Memory B cell (primary cell): ENCODE results near the gene CACHD1.
A peak's percentile ranks its signal among the peaks of the same experiment; 100 is the strongest.
"Not testable (repeated sequence)": the region's sequence is repeated elsewhere in the genome, so short reads cannot be mapped to it uniquely, and the experiment has no call there.

ENCODE experiments used
- ATAC-seq: fragments of 150-1000 bp; cut with Tn5 transposase; 2 replicates; pipeline ENCODE4 v1.10.0; 2021; ENCODE audit warnings: low read depth, mild to moderate bottlenecking, moderate library complexity
- DNase-seq, 2 donors: peaks; one replicate each; pipeline ENCODE4 v3.0.0; 2022; ENCODE audit warnings: low spot score in 2 of 2
- H3K27ac Mint-ChIP-seq: one replicate; pipeline ENCODE4 v1.8.0; 2022; ENCODE audit warnings: mild to moderate bottlenecking, moderate library complexity, mixed read lengths
- H3K27me3 Mint-ChIP-seq: one replicate; pipeline ENCODE4 v1.8.0; 2022; ENCODE audit warnings: mixed read lengths
- H3K36me3 Mint-ChIP-seq: one replicate; pipeline ENCODE4 v1.8.0; 2022; ENCODE audit warnings: mild to moderate bottlenecking, mixed read lengths
- H3K4me1 Mint-ChIP-seq: one replicate; pipeline ENCODE4 v1.8.0; 2022; ENCODE audit warnings: mixed read lengths
- H3K4me3 Mint-ChIP-seq: one replicate; pipeline ENCODE4 v1.8.0; 2022; ENCODE audit warnings: mild to moderate bottlenecking, moderate library complexity, mixed read lengths
- H3K9me3 Mint-ChIP-seq: one replicate; pipeline ENCODE4 v1.8.0; 2022; ENCODE audit warnings: mixed read lengths

The CACHD1 gene

DNA sequence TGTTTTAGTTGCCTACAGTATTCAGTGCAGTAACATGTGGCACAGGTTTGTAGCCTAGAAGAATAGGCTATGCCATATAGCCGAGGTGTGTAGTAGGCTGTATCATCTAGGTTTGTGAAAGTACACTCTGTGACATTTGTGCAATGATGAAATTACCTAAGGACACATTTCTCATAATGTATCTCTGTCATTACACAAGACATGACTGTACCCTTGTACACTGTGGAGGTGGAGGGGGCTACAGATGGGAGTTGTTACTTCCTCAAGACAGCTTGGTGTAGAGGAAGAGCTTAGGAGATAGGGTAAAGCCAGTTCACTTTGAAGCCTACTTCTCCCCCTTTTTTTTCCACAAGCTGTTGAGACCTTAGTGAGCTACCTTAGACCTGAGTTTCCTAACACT, 215.3 kb downstream of the CACHD1 start:
- H3K27ac Mint-ChIP-seq, result no peak overlapping the region
- DNase-seq, result no peak
- no peaks in the 10 kb centered on the region for H3K36me3 Mint-ChIP-seq
- peaks cover 2% of the 10 kb centered on the region for H3K27me3 Mint-ChIP-seq
- H3K9me3 Mint-ChIP-seq, result no peaks in the 10 kb centered on the region
- ATAC-seq, result no peak
- no peak overlapping the region for H3K4me3 Mint-ChIP-seq
- peaks cover 3% of the 10 kb centered on the region for H3K4me1 Mint-ChIP-seq

DNA sequence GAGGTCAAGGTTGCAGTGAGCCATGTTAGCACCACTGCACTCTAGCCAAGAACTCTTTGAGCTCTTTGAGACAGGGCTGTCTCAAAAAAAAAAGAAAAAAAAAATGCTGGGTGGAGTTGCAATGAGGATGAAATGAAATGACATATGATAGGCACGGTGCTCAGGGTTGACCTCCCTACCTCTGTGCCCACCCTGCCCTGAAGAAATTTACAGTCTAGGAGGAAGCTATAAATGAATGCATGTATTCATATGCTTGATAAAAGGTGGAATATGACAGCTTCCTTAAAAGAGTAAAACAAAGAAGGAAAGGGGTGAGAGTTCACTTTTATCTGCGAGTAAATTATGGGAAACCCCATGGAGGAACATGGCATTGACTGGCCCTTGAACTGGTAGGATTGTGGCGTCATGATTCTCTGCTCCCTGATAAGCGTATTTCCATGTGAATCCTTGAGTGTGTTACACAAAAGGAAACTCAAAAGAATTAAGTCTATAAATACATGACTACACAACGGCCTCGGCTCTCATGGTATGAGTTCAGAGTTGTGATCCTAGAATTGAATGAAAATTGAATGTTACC, 215.9 kb downstream of the CACHD1 start:
- DNase-seq (no peak), ATAC-seq (no peak)
- H3K27ac Mint-ChIP-seq, result no peak overlapping the region
- no peaks in the 10 kb centered on the region for H3K36me3 Mint-ChIP-seq
- peaks cover 2% of the 10 kb centered on the region for H3K27me3 Mint-ChIP-seq
- H3K4me3 Mint-ChIP-seq, result no peak overlapping the region
- H3K9me3 Mint-ChIP-seq, result no peaks in the 10 kb centered on the region
- H3K4me1 Mint-ChIP-seq, result peaks cover 3% of the 10 kb centered on the region

DNA sequence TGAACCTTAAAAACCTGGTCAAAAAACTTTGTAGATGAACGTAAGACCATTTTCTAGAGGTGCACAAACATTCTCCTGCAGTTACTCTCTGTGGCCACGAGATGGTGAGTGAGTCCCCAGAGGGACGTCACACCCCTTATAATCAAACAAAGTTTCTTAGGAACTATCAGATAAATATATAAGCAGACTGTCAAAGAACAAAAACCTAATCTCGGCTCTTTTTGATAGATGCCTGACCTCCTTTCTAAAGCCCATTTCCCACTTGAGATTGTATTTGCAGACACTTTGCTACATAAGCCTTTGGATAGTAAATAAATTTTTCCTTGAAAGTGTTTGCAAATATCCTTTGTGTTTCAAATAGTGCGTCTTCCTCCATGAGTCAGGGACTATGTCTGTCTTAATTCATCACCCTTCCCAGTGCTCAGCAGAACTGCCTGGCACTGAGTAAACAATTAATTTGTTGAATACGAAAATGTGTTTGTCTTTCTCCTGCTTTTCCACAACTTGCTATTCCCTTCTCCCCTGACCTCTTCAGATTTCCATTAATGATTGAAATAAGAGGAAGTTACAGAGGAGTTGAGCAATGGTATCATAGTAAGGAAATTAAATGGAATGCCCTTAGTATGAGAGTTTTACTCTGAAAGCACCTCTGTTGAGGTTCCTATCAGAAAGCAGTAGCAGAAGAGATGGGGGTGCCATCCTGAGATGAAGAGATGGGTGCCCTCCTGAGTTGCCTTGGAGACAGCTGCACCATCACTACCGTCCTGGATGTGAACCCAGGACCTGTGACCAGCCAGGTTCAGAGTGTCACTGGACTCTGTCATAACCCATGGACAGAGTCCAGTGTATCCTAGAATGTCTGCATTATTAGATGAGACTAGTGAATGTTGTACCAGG, 217.1 kb downstream of the CACHD1 start:
- Mint-ChIP-seq H3K27ac (no peak overlapping the region), H3K27me3 (peaks cover 5% of the 10 kb centered on the region), H3K9me3 (no peaks in the 10 kb centered on the region), H3K4me1 (peaks cover 3% of the 10 kb centered on the region), H3K4me3 (no peak overlapping the region), H3K36me3 (no peaks in the 10 kb centered on the region)
- ATAC-seq (peak; percentile 72), DNase-seq (peak in 1 of 2 donors; percentile 22)

DNA sequence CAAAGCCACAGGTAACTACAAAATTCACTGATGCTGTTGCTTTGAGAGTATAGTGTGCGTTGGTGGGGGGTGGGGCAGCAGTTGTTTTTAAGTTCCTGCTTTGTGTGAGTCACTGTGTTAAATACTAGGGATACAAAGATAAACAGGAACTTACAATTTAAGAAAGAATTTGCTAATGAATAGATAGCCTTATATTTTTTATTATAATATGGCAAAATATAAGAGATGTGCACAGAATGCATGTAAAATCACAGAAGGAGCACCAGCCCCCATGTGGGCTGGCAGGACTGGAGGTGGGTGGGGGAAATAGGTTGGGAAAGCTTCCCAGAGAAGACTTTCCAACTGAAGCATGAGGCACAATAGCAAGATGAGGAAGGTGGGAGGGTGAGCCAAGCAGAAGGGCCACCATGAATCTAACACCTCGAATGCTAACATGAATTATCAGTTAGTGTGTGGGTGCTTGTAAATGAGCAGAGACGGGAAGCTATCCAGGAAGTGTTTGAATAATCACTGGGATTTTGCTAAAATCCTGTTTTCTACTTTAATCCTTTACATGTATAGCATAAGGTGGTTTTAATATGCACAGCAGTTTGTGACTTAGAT, 217.9 kb downstream of the CACHD1 start:
- H3K27ac Mint-ChIP-seq, result no peak overlapping the region
- no peaks in the 10 kb centered on the region for H3K36me3 Mint-ChIP-seq
- DNase-seq (no peak), ATAC-seq (no peak)
- H3K4me3 Mint-ChIP-seq, result no peak overlapping the region
- no peaks in the 10 kb centered on the region for H3K9me3 Mint-ChIP-seq
- peaks cover 3% of the 10 kb centered on the region for H3K4me1 Mint-ChIP-seq
- H3K27me3 Mint-ChIP-seq, result peaks cover 5% of the 10 kb centered on the region

DNA sequence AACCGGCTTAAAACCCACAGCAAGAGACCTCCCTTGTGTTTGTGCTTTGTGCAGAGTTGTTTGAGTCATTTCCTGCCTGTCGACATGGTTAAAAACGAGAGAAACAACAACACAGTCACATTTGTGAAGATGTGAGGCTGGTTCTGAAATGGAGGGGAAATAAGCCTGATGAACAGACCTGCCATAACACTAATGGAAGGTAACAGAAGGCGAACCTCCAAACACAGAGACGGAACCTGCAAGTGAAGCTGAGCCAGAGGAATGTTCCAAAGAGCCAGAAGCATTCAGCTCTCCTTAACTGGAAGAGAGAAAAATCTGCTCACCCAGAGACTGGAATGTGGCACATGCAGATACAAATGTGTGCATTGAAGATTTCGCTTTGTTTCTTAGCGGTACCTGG, 221.7 kb downstream of the CACHD1 start:
- Mint-ChIP-seq H3K9me3 (no peaks in the 10 kb centered on the region), H3K36me3 (no peaks in the 10 kb centered on the region), H3K4me1 (peaks cover 3% of the 10 kb centered on the region), H3K4me3 (no peak overlapping the region), H3K27ac (no peak overlapping the region), H3K27me3 (peaks cover 5% of the 10 kb centered on the region)
- DNase-seq (no peak), ATAC-seq (no peak)

DNA sequence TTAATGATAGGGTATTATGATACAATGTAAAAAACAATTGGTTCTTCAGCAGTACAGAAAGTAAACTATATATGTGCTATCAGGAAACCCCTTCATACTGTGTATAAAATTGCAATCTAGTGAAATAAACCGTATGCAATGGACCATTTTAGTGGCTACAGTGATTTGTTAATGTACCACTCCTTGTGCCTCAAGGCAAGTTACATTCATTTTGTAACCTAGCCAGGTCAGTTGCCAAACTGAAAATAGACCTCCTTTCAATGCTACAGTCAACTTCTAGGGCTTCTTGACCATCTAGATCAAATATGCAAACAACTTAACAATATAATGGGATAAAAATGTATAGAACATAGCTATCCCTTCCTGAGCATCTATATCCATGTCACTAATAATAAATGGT, 223.0 kb downstream of the CACHD1 start:
- Mint-ChIP-seq H3K27me3 (peaks cover 7% of the 10 kb centered on the region), H3K27ac (no peak overlapping the region), H3K4me3 (no peak overlapping the region), H3K4me1 (no peaks in the 10 kb centered on the region), H3K36me3 (no peaks in the 10 kb centered on the region), H3K9me3 (no peaks in the 10 kb centered on the region)
- ATAC-seq (no peak), DNase-seq (no peak)

DNA sequence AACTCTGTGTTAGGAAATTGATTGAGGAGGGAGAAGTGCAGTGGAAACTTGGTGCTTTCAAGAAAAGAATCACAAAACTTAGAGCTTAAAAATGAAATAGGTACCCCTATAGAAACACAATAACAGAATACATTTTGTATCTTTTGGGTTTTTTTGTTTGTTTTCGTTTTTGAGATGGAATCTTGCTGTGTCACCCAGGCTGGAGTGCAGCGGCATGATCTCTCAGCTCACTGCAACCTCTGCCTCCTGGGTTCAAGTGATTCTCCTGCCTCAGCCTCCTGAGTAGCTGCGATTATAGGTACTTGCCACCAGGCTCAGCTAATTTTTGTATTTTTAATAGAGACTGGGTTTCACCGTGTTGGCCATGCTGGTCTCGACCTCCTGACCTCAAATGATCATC, 223.5 kb downstream of the CACHD1 start:
- ATAC-seq (no peak), DNase-seq (no peak)
- Mint-ChIP-seq H3K27me3 (peaks cover 7% of the 10 kb centered on the region), H3K27ac (no peak overlapping the region), H3K4me3 (no peak overlapping the region), H3K36me3 (no peaks in the 10 kb centered on the region), H3K9me3 (no peaks in the 10 kb centered on the region), H3K4me1 (no peaks in the 10 kb centered on the region)

DNA sequence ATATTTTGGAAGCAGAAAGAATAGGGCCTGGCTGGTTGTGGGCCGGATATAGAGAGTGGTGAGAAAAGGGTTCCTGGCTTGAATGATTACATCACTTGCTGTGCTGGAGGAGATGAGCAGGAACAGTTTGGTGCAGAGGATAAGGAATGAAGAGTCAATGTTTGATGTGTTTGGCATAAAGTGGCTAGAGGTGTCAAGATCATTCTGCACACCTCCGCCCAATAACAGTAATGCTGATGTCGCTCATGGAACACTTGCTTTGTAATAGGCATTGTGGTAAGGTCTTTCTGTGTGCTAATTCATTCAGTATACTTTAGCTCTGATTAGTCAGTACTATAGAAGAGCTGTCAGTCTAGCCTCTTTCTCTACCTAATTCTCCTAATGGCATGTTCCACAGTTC, 226.9 kb downstream of the CACHD1 start:
- no peak for DNase-seq
- no peaks in the 10 kb centered on the region for H3K36me3 Mint-ChIP-seq
- H3K9me3 Mint-ChIP-seq, result no peaks in the 10 kb centered on the region
- H3K4me3 Mint-ChIP-seq, result no peak overlapping the region
- H3K27me3 Mint-ChIP-seq, result peaks cover 15% of the 10 kb centered on the region
- H3K27ac Mint-ChIP-seq, result no peak overlapping the region
- ATAC-seq, result no peak
- no peaks in the 10 kb centered on the region for H3K4me1 Mint-ChIP-seq

DNA sequence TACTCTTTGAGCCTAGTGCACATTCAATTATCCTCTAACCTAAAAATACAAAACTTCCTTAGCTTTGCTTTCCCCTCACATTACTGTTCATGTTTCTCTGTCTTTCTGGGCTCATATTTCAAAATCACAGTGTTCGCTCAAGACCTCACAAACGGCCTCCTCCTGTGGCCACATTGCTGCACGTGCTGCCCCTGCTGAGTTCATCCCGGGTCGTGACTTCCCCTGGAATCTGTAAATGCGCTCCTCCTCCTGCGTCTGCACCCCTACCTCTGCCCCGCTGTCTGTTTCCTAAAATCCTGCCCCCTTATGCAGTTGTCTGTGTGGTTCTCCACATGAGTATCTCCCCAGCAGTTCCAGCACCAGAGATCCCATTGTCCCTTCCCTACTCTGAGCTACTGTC, 229.4 kb downstream of the CACHD1 start:
- Mint-ChIP-seq H3K4me1 (no peaks in the 10 kb centered on the region), H3K27ac (no peak overlapping the region), H3K27me3 (peaks cover 17% of the 10 kb centered on the region)

DNA sequence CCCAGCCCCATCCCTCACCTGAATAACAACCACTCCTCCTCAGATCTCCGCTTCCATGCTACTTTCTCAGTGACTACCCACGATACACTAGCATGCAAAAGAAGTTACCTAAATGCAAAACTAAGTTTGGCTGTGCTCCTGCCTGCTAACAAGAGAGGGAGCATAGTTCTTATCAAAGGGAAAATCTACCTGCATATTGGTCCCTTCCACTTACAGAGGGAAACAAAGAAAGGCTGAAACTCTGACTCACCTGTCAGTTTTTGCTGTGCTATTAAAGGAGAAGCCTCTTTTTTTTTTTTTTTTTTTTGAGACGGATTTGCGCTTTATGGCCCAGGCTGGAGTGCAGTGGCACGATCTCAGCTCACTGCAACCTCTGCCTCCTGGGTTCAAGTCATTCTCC, 231.1 kb downstream of the CACHD1 start:
- peaks cover 2% of the 10 kb centered on the region for H3K9me3 Mint-ChIP-seq
- no peak overlapping the region for H3K4me3 Mint-ChIP-seq
- peaks cover 17% of the 10 kb centered on the region for H3K27me3 Mint-ChIP-seq
- ATAC-seq, result no peak
- H3K27ac Mint-ChIP-seq, result no peak overlapping the region
- DNase-seq, result no peak
- no peaks in the 10 kb centered on the region for H3K36me3 Mint-ChIP-seq
- H3K4me1 Mint-ChIP-seq, result no peaks in the 10 kb centered on the region

More for the DNA sequence above, 229.4 kb downstream of the CACHD1 start:
- Mint-ChIP-seq H3K4me3 (no peak overlapping the region), H3K36me3 (no peaks in the 10 kb centered on the region), H3K9me3 (peaks cover 2% of the 10 kb centered on the region)
- ATAC-seq (no peak), DNase-seq (no peak)

DNA sequence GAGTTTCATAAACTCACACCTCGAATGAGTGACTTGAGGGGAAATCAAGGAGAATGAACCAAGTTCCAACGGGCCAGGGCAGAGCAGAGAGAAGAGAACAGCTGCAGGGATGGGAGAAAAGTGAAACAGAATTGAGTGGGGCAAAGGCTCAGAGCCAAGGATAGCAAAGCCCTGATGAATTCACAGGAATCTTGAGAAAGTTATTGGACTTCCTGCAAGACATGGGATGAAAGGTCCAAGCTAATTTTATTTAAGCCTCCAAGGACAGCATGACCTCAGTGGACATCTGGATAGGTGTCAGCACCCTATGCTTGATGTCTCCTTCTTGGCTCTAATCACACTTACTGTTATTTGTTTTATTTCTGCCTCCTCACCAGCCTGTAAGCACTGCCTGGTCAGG, 232.0 kb downstream of the CACHD1 start:
- H3K4me3 Mint-ChIP-seq, result no peak overlapping the region
- H3K9me3 Mint-ChIP-seq, result peaks cover 2% of the 10 kb centered on the region
- no peaks in the 10 kb centered on the region for H3K36me3 Mint-ChIP-seq
- H3K4me1 Mint-ChIP-seq, result no peaks in the 10 kb centered on the region
- no peak overlapping the region for H3K27ac Mint-ChIP-seq
- no peak for DNase-seq
- H3K27me3 Mint-ChIP-seq, result peaks cover 15% of the 10 kb centered on the region
- no peak for ATAC-seq

DNA sequence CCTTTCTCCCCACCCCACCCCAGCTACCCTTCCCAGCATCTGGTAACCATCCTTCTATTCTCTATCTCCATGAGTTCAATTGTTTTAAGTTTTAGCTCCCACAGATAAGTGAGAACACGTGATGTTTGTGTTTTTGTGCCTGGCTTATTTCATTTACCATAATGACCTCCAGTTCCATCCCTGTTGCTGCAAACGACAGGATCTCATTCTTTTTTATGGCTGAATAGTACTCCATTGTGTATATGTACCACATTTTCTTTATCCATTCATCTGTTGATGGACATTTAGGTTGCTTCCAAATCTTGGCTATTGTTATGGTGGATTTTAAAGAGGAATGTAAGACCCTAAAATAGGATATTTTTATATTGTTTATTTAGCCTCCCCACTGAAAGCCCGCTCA, 232.7 kb downstream of the CACHD1 start:
- H3K27me3 Mint-ChIP-seq, result peaks cover 15% of the 10 kb centered on the region
- not testable (repeated sequence) for H3K27ac Mint-ChIP-seq, H3K9me3 Mint-ChIP-seq, ATAC-seq, H3K4me3 Mint-ChIP-seq, DNase-seq, H3K36me3 Mint-ChIP-seq, H3K4me1 Mint-ChIP-seq

DNA sequence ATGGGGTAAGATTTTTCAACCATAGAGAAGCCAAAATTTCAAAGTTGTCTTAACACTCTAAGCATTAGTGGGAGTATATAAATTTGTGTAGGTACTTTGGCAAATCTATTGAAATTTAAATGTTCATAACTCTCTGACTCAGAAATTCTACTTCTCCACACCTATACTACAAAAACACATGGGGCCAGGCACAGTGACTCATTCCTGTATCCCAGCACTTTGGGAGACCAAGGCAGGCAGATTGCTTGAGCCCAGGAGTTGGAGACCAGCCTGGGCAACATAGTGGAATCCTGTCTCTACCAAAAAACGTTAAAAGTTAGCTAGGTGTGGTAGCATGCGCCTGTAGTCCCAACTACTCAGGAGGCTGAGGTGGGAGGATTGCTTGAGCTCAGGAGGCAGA, 233.7 kb downstream of the CACHD1 start:
- DNase-seq, result no peak
- ATAC-seq, result no peak
- Mint-ChIP-seq H3K27ac (no peak overlapping the region), H3K4me1 (peaks cover 2% of the 10 kb centered on the region), H3K9me3 (peaks cover 2% of the 10 kb centered on the region), H3K27me3 (peaks cover 15% of the 10 kb centered on the region), H3K4me3 (no peak overlapping the region), H3K36me3 (no peaks in the 10 kb centered on the region)

DNA sequence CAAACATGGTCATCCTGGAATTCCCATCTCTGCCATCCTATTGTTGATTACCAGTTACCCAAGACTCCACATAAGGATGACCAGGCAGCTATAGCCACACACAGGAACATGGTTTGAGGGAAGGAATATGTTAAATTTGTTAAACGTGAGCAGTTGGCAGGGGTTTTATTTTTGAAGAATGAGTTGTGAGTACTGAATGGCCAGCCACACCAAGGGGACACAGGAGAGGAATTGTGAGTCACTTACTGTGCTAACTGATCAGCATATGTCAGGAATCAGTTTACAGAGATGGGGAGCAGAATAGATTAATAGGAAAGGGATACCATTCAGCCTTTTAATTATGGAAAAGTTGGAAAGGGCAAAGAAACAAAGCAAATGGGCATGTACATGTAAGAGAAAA, 235.7 kb downstream of the CACHD1 start:
- H3K27ac Mint-ChIP-seq, result no peak overlapping the region
- H3K36me3 Mint-ChIP-seq, result no peaks in the 10 kb centered on the region
- ATAC-seq (no peak), DNase-seq (no peak)
- peaks cover 7% of the 10 kb centered on the region for H3K27me3 Mint-ChIP-seq
- peaks cover 2% of the 10 kb centered on the region for H3K9me3 Mint-ChIP-seq
- peaks cover 3% of the 10 kb centered on the region for H3K4me1 Mint-ChIP-seq
- no peak overlapping the region for H3K4me3 Mint-ChIP-seq
